H9 (cell line): Measurements from ENCODE around the gene FUCA1. TPM values are rescaled to one million over a fixed set of nuclear protein-coding genes. Genes with fewer than 3 reads are reported as not detected.

Experiments
- DNase-seq: peaks from one replicate; pipeline ENCODE4 v3.0.0-alpha.2; 2017
- H2AFZ ChIP-seq: one replicate; pipeline ENCODE4 v1.6.1; 2013; ENCODE audit warnings: mild to moderate bottlenecking, low read length, control low read depth, moderate library complexity
- H2AK5ac ChIP-seq: 2 replicates; pipeline ENCODE4 v1.6.1; 2013; ENCODE audit warnings: low read length, control low read depth, mixed read lengths; ENCODE audit not compliant: insufficient read length
- H2BK120ac ChIP-seq: one replicate; pipeline ENCODE4 v1.6.1; 2013; ENCODE audit warnings: low read depth, mild to moderate bottlenecking, low read length, control low read depth, inconsistent platforms; ENCODE audit not compliant: poor library complexity, severe bottlenecking
- H2BK12ac ChIP-seq: 2 replicates; pipeline ENCODE4 v1.6.1; 2013; ENCODE audit warnings: low read length, control low read depth, mixed read lengths, low read depth; ENCODE audit not compliant: insufficient read length
- H2BK15ac ChIP-seq: 2 replicates; pipeline ENCODE4 v1.6.1; 2013; ENCODE audit warnings: low read depth, low read length, control low read depth
- H2BK20ac ChIP-seq: one replicate; pipeline ENCODE4 v1.6.1; 2013; ENCODE audit warnings: low read depth, mild to moderate bottlenecking, low read length, control low read depth, inconsistent platforms; ENCODE audit not compliant: poor library complexity, severe bottlenecking
- H2BK5ac ChIP-seq: 2 replicates; pipeline ENCODE4 v1.6.1; 2013; ENCODE audit warnings: low read length, control low read depth, mixed read lengths; ENCODE audit not compliant: insufficient read length
- H3K14ac ChIP-seq: 2 replicates; pipeline ENCODE4 v1.6.1; 2013; ENCODE audit warnings: low read length, control low read depth; ENCODE audit not compliant: insufficient read depth
- H3K18ac ChIP-seq: 2 replicates; pipeline ENCODE4 v1.6.1; 2013; ENCODE audit warnings: low read depth, mild to moderate bottlenecking, mixed read lengths, low read length, control low read depth; ENCODE audit not compliant: insufficient read length
- H3K23ac ChIP-seq: 2 replicates; pipeline ENCODE4 v1.6.1; 2013; ENCODE audit warnings: low read length, control low read depth, mixed read lengths, low read depth; ENCODE audit not compliant: insufficient read length
- H3K23me2 ChIP-seq: 2 replicates; pipeline ENCODE4 v1.6.1; 2013; ENCODE audit warnings: low read depth, mild to moderate bottlenecking, mixed read lengths, low read length, control low read depth; ENCODE audit not compliant: insufficient read length, poor library complexity, severe bottlenecking
- H3K27ac ChIP-seq: 2 replicates; pipeline ENCODE4 v1.5.1; 2013; ENCODE audit warnings: low read length, control low read depth, mixed read lengths, low read depth; ENCODE audit not compliant: insufficient read length
- H3K27me3 ChIP-seq: 2 replicates; pipeline ENCODE4 v1.6.1; 2013; ENCODE audit warnings: low read length, control low read depth, inconsistent platforms; ENCODE audit not compliant: insufficient read depth
- H3K4ac ChIP-seq: 2 replicates; pipeline ENCODE4 v1.6.1; 2013; ENCODE audit warnings: low read depth, mild to moderate bottlenecking, control low read depth, inconsistent platforms, low read length, moderate library complexity
- H3K4me1 ChIP-seq: 2 replicates; pipeline ENCODE4 v1.6.1; 2013; ENCODE audit warnings: low read length, control low read depth, inconsistent platforms; ENCODE audit not compliant: insufficient read depth
- H3K4me2 ChIP-seq: 2 replicates; pipeline ENCODE4 v1.6.1; 2013; ENCODE audit warnings: low read length, control low read depth, mixed read lengths; ENCODE audit not compliant: insufficient read length, insufficient read depth
- H3K56ac ChIP-seq: 2 replicates; pipeline ENCODE4 v1.6.1; 2013; ENCODE audit warnings: low read depth, mild to moderate bottlenecking, mixed read lengths, low read length, control low read depth; ENCODE audit not compliant: insufficient read length
- H3K79me1 ChIP-seq: 2 replicates; pipeline ENCODE4 v1.6.1; 2013; ENCODE audit warnings: low read depth, mild to moderate bottlenecking, moderate library complexity, low read length, control low read depth, inconsistent platforms; ENCODE audit not compliant: insufficient read depth, poor library complexity, severe bottlenecking
- H3K79me2 ChIP-seq: 2 replicates; pipeline ENCODE4 v1.6.1; 2013; ENCODE audit warnings: low read length, control low read depth, inconsistent platforms; ENCODE audit not compliant: insufficient read depth
- H3K9ac ChIP-seq: 2 replicates; pipeline ENCODE4 v1.6.1; 2013; ENCODE audit warnings: low read length, control low read depth, mixed read lengths; ENCODE audit not compliant: insufficient read length; ENCODE audit errors: extremely low read depth
- H3K9me3 ChIP-seq: one replicate; pipeline ENCODE4 v1.6.1; 2013; ENCODE audit warnings: low read depth, low read length, inconsistent platforms; ENCODE audit not compliant: control insufficient read depth
- H3T11ph ChIP-seq: one replicate; pipeline ENCODE4 v1.6.1; 2013; ENCODE audit warnings: mild to moderate bottlenecking, low read length, control low read depth, inconsistent platforms
- H4K20me1 ChIP-seq: one replicate; pipeline ENCODE4 v1.6.1; 2013; ENCODE audit not compliant: control insufficient read depth, insufficient read length, insufficient read depth
- H4K5ac ChIP-seq: 2 replicates; pipeline ENCODE4 v1.6.1; 2013; ENCODE audit warnings: low read depth, mild to moderate bottlenecking, mixed read lengths, low read length, control low read depth; ENCODE audit not compliant: insufficient read length
- H4K8ac ChIP-seq: replicated peaks from 2 replicates; pipeline ENCODE4 v1.6.1; 2013; ENCODE audit warnings: low read length, control low read depth, mixed read lengths, low read depth; ENCODE audit not compliant: insufficient read length
- H4K91ac ChIP-seq: 2 replicates; pipeline ENCODE4 v1.6.1; 2013; ENCODE audit warnings: low read depth, mild to moderate bottlenecking, moderate library complexity, mixed read lengths, low read length, control low read depth; ENCODE audit not compliant: insufficient read length
- H3K27ac Mint-ChIP-seq, 3 experiments: 2 replicates in 2 of 3; 3 replicates in 1 of 3; pipeline ENCODE4 v1.8.0; 2020 to 2021; ENCODE audit warnings: mixed read lengths in 3 of 3, mild to moderate bottlenecking in 1 of 3, moderate library complexity in 1 of 3
- H3K27me3 Mint-ChIP-seq: 2 replicates; pipeline ENCODE4 v1.8.0; 2021; ENCODE audit warnings: low read depth, mild to moderate bottlenecking, moderate library complexity, mixed read lengths
- H3K36me3 Mint-ChIP-seq, 3 experiments: 2 replicates in 2 of 3; 3 replicates in 1 of 3; pipeline ENCODE4 v1.8.0; 2020 to 2021; ENCODE audit warnings: low read depth in 3 of 3, mixed read lengths in 3 of 3; ENCODE audit not compliant: insufficient read depth in 1 of 3
- H3K4me1 Mint-ChIP-seq, 2 experiments: 2 replicates each; pipeline ENCODE4 v1.8.0; 2020; ENCODE audit warnings: mixed read lengths in 2 of 2
- H3K4me3 Mint-ChIP-seq, 2 experiments: 2 replicates in 1 of 2; 3 replicates in 1 of 2; pipeline ENCODE4 v1.8.0; 2020 to 2021; ENCODE audit warnings: mild to moderate bottlenecking in 2 of 2, mixed read lengths in 2 of 2, moderate library complexity in 1 of 2
- H3K9me3 Mint-ChIP-seq, 2 experiments: 2 replicates in 1 of 2; 3 replicates in 1 of 2; pipeline ENCODE4 v1.8.0; 2020; ENCODE audit warnings: mild to moderate bottlenecking in 2 of 2, mixed read lengths in 2 of 2, moderate library complexity in 1 of 2
- CTCF ChIP-seq: fragments of 200-600 bp; sonication (generic); conservative IDR thresholded peaks from 3 replicates; pipeline ENCODE4 v1.8.0; 2021; ENCODE audit warnings: antibody characterized with exemption, mild to moderate bottlenecking
- WGBS: extraction: QIAGEN DNeasy Blood & Tissue Kit; methylation state at CpG from one replicate; pipeline ENCODE4 v1.1.7; 2013; ENCODE audit warnings: missing lambda C conversion rate, low lambda C conversion rate, mixed read lengths; ENCODE audit not compliant: insufficient read length; ENCODE audit errors: extremely low coverage; 5-methylcytosine and 5-hydroxymethylcytosine counted together
- total RNA-seq: library from RNA; stranded (reverse); gene quantifications from 2 replicates; pipeline ENCODE4 v1.2.1, GENCODE V29; 2021

The FUCA1 gene
- total RNA-seq, 1 experiment from 2014 or later = 9.1 TPM

- TF ChIP-seq CTCF = no peak
- H3K27ac ChIP-seq = no peak overlapping the region
- peak overlapping the region; percentile 98 for H3K4me2 ChIP-seq
- H4K91ac ChIP-seq = no peak overlapping the region
- H3K9me3 ChIP-seq = no peaks in the 10 kb centered on the region
- H3K18ac ChIP-seq = no peak overlapping the region
- H3K9me3 Mint-ChIP-seq = no peaks in the 10 kb centered on the region
- H3K23ac ChIP-seq = no peak overlapping the region
- no peak overlapping the region for H3K9ac ChIP-seq
- H3T11ph ChIP-seq = no peak overlapping the region
- H3K4me1 ChIP-seq = no peaks in the 10 kb centered on the region
- DNase-seq = no peak
- peak overlapping the region; percentile 93 to 97; a peak in 4 of 5 replicates for H3K4me3 Mint-ChIP-seq
- 0 out of 7 replicates have a peak overlapping the region, but pooled peaks of 1 of the 3 experiments have one; percentile 48 for H3K27ac Mint-ChIP-seq
- no peaks in the 10 kb centered on the region; the same call in 1 of the 2 replicates for H3K27me3 Mint-ChIP-seq
- H4K8ac ChIP-seq = no peak overlapping the region
- WGBS = no CpG with 5 or more reads among the region's 7 CpGs
- no peak overlapping the region for H2BK5ac ChIP-seq
- no peaks in the 10 kb centered on the region for H3K27me3 ChIP-seq
- no peak overlapping the region for H2AK5ac ChIP-seq
- no peaks in the 10 kb centered on the region for H3K79me2 ChIP-seq
- no peak overlapping the region for H2BK15ac ChIP-seq
- H3K36me3 Mint-ChIP-seq = no peaks in the 10 kb centered on the region; a peak in 1 of 7 replicates
- H2AFZ ChIP-seq = no peak overlapping the region
- H3K4me1 Mint-ChIP-seq = peaks cover 15 to 18% of the 10 kb centered on the region in 2 experiments
- no peak overlapping the region for H3K14ac ChIP-seq
- no peak overlapping the region for H2BK20ac ChIP-seq
- H4K5ac ChIP-seq = no peak overlapping the region
- H3K56ac ChIP-seq = no peak overlapping the region
- no peak overlapping the region for H2BK12ac ChIP-seq
- H3K4ac ChIP-seq = no peak overlapping the region
- H3K79me1 ChIP-seq = no peaks in the 10 kb centered on the region
- H4K20me1 ChIP-seq = no peaks in the 10 kb centered on the region
- no peak overlapping the region for H2BK120ac ChIP-seq
- peaks cover 3% of the 10 kb centered on the region for H3K23me2 ChIP-seq
Observed at GRCh38 chr1:23823767-23824166, 44.3 kb downstream of the FUCA1 start.
